ENCODE measurements around the gene LY6G6C. TPM values are rescaled to one million over a fixed set of nuclear protein-coding genes. Genes with fewer than 3 reads are reported as not detected.
A peak's percentile ranks its signal among the peaks of the same experiment; 100 is the strongest.

Gene LY6G6C
- total and polyA plus RNA-seq, 2 of the 4 experiments (the other 2 are of a cell fraction): not detected

DNA sequence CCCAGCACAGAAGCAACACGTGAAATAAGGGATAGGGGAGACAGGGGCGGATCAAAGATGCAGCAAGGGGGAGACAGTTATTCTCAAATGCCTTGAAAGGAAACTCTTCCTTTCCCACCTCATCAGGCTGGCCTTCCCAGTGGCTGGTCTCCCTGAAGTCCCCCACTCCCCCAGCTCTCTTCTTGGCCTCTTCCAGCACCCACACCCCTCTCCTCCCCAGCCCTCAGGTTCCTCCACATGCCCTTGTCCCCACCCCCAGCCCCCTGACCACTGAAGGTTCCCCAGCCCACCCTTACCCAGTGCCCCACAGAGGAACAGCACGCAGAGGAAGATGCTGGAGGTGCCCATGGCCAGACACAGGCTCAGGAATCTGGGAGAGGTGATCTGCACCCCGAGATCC, 8.1 kb downstream of the LY6G6C start:
- no peaks in the 10 kb centered on the region for H3K9me1 ChIP-seq (ENCODE audit: insufficient read depth, low read length)
- no peaks in the 10 kb centered on the region for H3K79me1 ChIP-seq (ENCODE audit: low read depth in 1 of 2, low read length in 2 of 2)
- in situ Hi-C loops (cut with MboI; ENCODE audit: low sequenced_read_pairs) (no loop called here), dilution Hi-C loops (cut with HindIII; ENCODE audit: low sequenced_read_pairs, unreplicated experiment) (no loop called here), intact Hi-C loops (cut with micrococcal nuclease) (no loop called here)
- no peak for ATAC-seq (ENCODE audit: low read depth)
- H3K9ac ChIP-seq (ENCODE audit: low read depth, low read length): no peak overlapping the region
- H3K27ac ChIP-seq (ENCODE audit: insufficient read depth, low read length): no peak overlapping the region
- DNase-seq: no peak
- H3K4me3 ChIP-seq (ENCODE audit: insufficient read depth, low read depth, low read length): no peak overlapping the region
- no peak overlapping the region for H4K91ac ChIP-seq (ENCODE audit: insufficient read depth, low read depth, low read length)
- no peak overlapping the region for H4K8ac ChIP-seq (ENCODE audit: low read depth in 2 of 2, low read length in 2 of 2)
- H3K4ac ChIP-seq (ENCODE audit: low read depth, low read length): no peak overlapping the region
- H3K56ac ChIP-seq (ENCODE audit: extremely low read depth, insufficient read depth, low read length): no peak overlapping the region
- no peaks in the 10 kb centered on the region for H3K9me3 ChIP-seq (ENCODE audit: control insufficient read depth, insufficient read depth, low read length)
- no peak overlapping the region for H2BK5ac ChIP-seq (ENCODE audit: low read depth, low read length, poor library complexity, severe bottlenecking)
- H2AFZ ChIP-seq (replicated peaks; ENCODE audit: low read length, poor library complexity): no peak overlapping the region
- peak overlapping the region; percentile 61 for H2AK9ac ChIP-seq (replicated peaks; ENCODE audit: low read depth, low read length, poor library complexity)
- no peaks in the 10 kb centered on the region; the same call in 1 of the 2 replicates for H4K20me1 ChIP-seq (ENCODE audit: insufficient read depth, low read length)
- BruUV-seq (replicated peaks): no TSS peak
- H3K27me3 ChIP-seq (ENCODE audit: control insufficient read depth, insufficient read depth, low read length): peaks cover 37% of the 10 kb centered on the region
- no peak overlapping the region for H2AK5ac ChIP-seq (ENCODE audit: low read depth, low read length)
- H3K23ac ChIP-seq (ENCODE audit: low read depth, low read length): no peak overlapping the region
- H4K5ac ChIP-seq (ENCODE audit: low read depth, low read length): no peak overlapping the region
- WGBS, 2 experiments (ENCODE audit: extremely low coverage in 2 of 2, insufficient read length in 1 of 2): no CpG with 5 or more reads among the region's 4 CpGs
- POLR2A ChIA-PET (ENCODE audit: unreplicated experiment): no interaction called here
- no peak overlapping the region for H3K4me2 ChIP-seq (ENCODE audit: low read depth, low read length)
- H2BK15ac ChIP-seq (ENCODE audit: low read depth, low read length): no peak overlapping the region
- no peak overlapping the region for H3K18ac ChIP-seq (ENCODE audit: low read depth, low read length)
- H3K14ac ChIP-seq (replicated peaks; ENCODE audit: low read depth, low read length): no peak overlapping the region
- H3K4me1 ChIP-seq (ENCODE audit: control insufficient read depth, insufficient read depth, low read length): no peaks in the 10 kb centered on the region
- no peak overlapping the region for H2BK20ac ChIP-seq (ENCODE audit: low read depth, low read length)
- H2BK120ac ChIP-seq (ENCODE audit: low read depth, low read length): no peak overlapping the region
- H3K36me3 ChIP-seq (ENCODE audit: control insufficient read depth, insufficient read depth, low read length): no peaks in the 10 kb centered on the region
- CTCF ChIA-PET: no interaction called here
- TF ChIP-seq CEBPB (IDR thresholded peaks at IDR 0.05; ENCODE audit: low read depth, low read length): no peak
- TF ChIP-seq RAD21 (IDR thresholded peaks at IDR 0.05; ENCODE audit: low read length): no peak
- TF ChIP-seq, protein P1, sequence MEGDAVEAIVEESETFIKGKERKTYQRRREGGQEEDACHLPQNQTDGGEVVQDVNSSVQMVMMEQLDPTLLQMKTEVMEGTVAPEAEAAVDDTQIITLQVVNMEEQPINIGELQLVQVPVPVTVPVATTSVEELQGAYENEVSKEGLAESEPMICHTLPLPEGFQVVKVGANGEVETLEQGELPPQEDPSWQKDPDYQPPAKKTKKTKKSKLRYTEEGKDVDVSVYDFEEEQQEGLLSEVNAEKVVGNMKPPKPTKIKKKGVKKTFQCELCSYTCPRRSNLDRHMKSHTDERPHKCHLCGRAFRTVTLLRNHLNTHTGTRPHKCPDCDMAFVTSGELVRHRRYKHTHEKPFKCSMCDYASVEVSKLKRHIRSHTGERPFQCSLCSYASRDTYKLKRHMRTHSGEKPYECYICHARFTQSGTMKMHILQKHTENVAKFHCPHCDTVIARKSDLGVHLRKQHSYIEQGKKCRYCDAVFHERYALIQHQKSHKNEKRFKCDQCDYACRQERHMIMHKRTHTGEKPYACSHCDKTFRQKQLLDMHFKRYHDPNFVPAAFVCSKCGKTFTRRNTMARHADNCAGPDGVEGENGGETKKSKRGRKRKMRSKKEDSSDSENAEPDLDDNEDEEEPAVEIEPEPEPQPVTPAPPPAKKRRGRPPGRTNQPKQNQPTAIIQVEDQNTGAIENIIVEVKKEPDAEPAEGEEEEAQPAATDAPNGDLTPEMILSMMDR (conservative IDR thresholded peaks at IDR 0.05; ENCODE audit: low read depth, low read length): no peak
- TF ChIP-seq BHLHE40 (IDR thresholded peaks at IDR 0.05; ENCODE audit: low read depth, low read length): no peak
- no peak for TF ChIP-seq SMC3 (IDR thresholded peaks at IDR 0.05; ENCODE audit: low read depth, low read length)
- TF ChIP-seq CHD1 (IDR thresholded peaks at IDR 0.05; ENCODE audit: low read depth, low read length): no peak
- TF ChIP-seq NFE2L2 (IDR thresholded peaks at IDR 0.05; ENCODE audit: low read depth, low read length): no peak
- no peak for TF ChIP-seq MAFK (IDR thresholded peaks at IDR 0.05; ENCODE audit: low read depth, low read length)
- no peak for TF ChIP-seq POLR2A (IDR thresholded peaks at IDR 0.05; ENCODE audit: low read depth, low read length)
- TF ChIP-seq RFX5 (IDR thresholded peaks at IDR 0.05; ENCODE audit: low read depth, low read length): no peak
- TF ChIP-seq, protein P2, sequence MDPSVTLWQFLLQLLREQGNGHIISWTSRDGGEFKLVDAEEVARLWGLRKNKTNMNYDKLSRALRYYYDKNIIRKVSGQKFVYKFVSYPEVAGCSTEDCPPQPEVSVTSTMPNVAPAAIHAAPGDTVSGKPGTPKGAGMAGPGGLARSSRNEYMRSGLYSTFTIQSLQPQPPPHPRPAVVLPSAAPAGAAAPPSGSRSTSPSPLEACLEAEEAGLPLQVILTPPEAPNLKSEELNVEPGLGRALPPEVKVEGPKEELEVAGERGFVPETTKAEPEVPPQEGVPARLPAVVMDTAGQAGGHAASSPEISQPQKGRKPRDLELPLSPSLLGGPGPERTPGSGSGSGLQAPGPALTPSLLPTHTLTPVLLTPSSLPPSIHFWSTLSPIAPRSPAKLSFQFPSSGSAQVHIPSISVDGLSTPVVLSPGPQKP (IDR thresholded peaks at IDR 0.05; ENCODE audit: borderline replicate concordance, low read depth, low read length): no peak
- no peak for TF ChIP-seq FOS (IDR thresholded peaks at IDR 0.05; ENCODE audit: low read depth, low read length)
- no peak for TF ChIP-seq MAZ (IDR thresholded peaks at IDR 0.05; ENCODE audit: borderline replicate concordance, low read depth, low read length)
- TF ChIP-seq, protein P3, sequence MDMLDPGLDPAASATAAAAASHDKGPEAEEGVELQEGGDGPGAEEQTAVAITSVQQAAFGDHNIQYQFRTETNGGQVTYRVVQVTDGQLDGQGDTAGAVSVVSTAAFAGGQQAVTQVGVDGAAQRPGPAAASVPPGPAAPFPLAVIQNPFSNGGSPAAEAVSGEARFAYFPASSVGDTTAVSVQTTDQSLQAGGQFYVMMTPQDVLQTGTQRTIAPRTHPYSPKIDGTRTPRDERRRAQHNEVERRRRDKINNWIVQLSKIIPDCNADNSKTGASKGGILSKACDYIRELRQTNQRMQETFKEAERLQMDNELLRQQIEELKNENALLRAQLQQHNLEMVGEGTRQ (IDR thresholded peaks at IDR 0.05; ENCODE audit: low read depth, low read length): no peak
